Gastrocnemius medialis (tissue), 4 donors: ENCODE results near the gene NSMCE1.

Experiments
- POLR2A ChIP-seq, 2 donors: fragments of 450-650 bp; IDR thresholded peaks; one replicate each; pipeline ENCODE4 v1.6.1; 2017; ENCODE audit warnings: antibody characterized with exemption in 2 of 2, mild to moderate bottlenecking in 2 of 2, moderate library complexity in 2 of 2
- TF ChIP-seq, protein P1 (sequence below), 5 experiments: fragments of 450-650 bp in 3 of 5; fragments of 200-600 bp in 2 of 5; sonication (generic) in 2 of 5; IDR thresholded peaks in 4 of 5; conservative IDR thresholded peaks in 1 of 5; 1 replicate in 4 of 5; 2 replicates in 1 of 5; pipeline ENCODE4 v1.5.1; 2016 to 2019; ENCODE audit warnings: antibody characterized with exemption in 5 of 5, mild to moderate bottlenecking in 3 of 5, moderate library complexity in 3 of 5

DNA sequence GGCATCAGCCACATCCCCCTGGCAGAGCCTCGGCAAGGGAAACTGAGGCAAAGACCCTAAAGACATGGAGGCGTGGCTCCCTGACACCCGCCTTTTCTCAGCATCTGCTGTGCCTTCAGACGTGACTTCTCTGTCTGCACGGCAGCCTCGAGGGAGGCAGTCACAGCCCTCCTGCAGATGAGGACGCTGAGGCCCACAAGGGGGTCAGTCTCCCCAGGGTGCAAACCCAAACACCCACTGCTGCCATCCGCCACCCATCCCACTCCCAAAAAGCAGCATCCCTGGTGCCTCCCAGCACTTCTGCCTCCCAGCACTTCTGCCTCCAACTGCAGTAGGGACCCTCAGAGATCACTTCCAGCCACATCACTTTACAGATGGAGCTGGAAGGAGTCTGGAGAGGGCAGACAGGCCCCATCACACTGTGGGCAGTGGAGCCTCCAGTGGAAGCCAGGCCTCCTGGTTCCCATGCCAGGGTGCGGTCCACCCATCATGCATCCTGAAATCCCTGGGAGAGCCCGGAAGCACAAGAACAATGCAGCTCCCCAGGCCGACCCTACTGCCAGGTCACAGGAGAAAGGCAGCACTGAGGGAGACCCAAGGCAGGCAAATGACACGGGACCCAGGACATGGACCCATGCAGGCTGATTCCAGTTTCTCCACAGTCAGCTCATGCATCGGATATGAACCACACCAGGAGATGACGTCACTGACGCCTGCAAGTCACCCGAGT lies 41.4 kb downstream of the NSMCE1 start:
- TF ChIP-seq, protein P1, sequence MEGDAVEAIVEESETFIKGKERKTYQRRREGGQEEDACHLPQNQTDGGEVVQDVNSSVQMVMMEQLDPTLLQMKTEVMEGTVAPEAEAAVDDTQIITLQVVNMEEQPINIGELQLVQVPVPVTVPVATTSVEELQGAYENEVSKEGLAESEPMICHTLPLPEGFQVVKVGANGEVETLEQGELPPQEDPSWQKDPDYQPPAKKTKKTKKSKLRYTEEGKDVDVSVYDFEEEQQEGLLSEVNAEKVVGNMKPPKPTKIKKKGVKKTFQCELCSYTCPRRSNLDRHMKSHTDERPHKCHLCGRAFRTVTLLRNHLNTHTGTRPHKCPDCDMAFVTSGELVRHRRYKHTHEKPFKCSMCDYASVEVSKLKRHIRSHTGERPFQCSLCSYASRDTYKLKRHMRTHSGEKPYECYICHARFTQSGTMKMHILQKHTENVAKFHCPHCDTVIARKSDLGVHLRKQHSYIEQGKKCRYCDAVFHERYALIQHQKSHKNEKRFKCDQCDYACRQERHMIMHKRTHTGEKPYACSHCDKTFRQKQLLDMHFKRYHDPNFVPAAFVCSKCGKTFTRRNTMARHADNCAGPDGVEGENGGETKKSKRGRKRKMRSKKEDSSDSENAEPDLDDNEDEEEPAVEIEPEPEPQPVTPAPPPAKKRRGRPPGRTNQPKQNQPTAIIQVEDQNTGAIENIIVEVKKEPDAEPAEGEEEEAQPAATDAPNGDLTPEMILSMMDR (IDR thresholded peaks at IDR 0.05 in 4 of 5, conservative IDR thresholded peaks at IDR 0.05 in 1 of 5) = no peak
- no peak for TF ChIP-seq POLR2A (IDR thresholded peaks at IDR 0.05)
